SK-N-MC (cell line): ENCODE results near the gene GPR141.

Experiments
- EZH2 ChIP-seq: fragments of 200-600 bp; sonication (generic); IDR thresholded peaks from one replicate; pipeline ENCODE4 v1.6.1; 2017; ENCODE audit warnings: antibody characterized with exemption
- FOXP2 ChIP-seq: optimal IDR thresholded peaks from 2 replicates; pipeline ENCODE3; 2011; ENCODE audit warnings: mild to moderate bottlenecking, moderate library complexity; ENCODE audit not compliant: insufficient read depth; ENCODE audit errors: extremely low read length, control extremely low read depth
- POLR2AphosphoS5 ChIP-seq: IDR thresholded peaks from 2 replicates; pipeline ENCODE4 v1.6.1; 2012; ENCODE audit warnings: mild to moderate bottlenecking, low read depth, low read length, borderline replicate concordance

GRCh38 chr7:37657816-37658215 lies 25.8 kb upstream of the GPR141 start:
- TF ChIP-seq POLR2AphosphoS5 (no peak), EZH2 (no peak), FOXP2 (no peak)
